ENCODE measurements around the gene TOB1.

GRCh38 chr17:50865060-50865867, 890 bp downstream of the TOB1 start:
- TF ChIP-seq CTCF (conservative IDR thresholded peaks at IDR 0.05; ENCODE audit: low read depth in 2 of 2) (no peak), POLR2AphosphoS5 (IDR thresholded peaks at IDR 0.05; ENCODE audit: low read depth) (no peak), EZH2phosphoT487 (IDR thresholded peaks at IDR 0.05; ENCODE audit: unreplicated experiment) (no peak), ZNF462 (CRISPR knock-in tag; IDR thresholded peaks at IDR 0.05) (no peak), EZH2 (IDR thresholded peaks at IDR 0.05; ENCODE audit: low read depth, unreplicated experiment) (no peak), REST (IDR thresholded peaks at IDR 0.05; ENCODE audit: unreplicated experiment) (no peak), CREB1 (CRISPR knock-in tag; IDR thresholded peaks at IDR 0.05; ENCODE audit: low read depth) (no peak), STAT1 (IDR thresholded peaks at IDR 0.05; ENCODE audit: unreplicated experiment) (no peak), JUNB (IDR thresholded peaks at IDR 0.05; ENCODE audit: unreplicated experiment) (no peak), ZNF331 (CRISPR knock-in tag; IDR thresholded peaks at IDR 0.05; ENCODE audit: low read depth) (no peak), ZNF114 (CRISPR knock-in tag; IDR thresholded peaks at IDR 0.05) (no peak)
